Measurements from ENCODE around the gene RTF1.

Gene RTF1

GRCh38 chr15:41505776-41506175 lies 88.9 kb downstream of the RTF1 start:
- DNase-seq (ENCODE audit: low read depth in 2 of 2): no peak

- DNase-seq (ENCODE audit: low read depth in 2 of 2): no peak
These were observed 90.0 kb downstream of the RTF1 start for GRCh38 chr15:41506796-41507341.

- no peak for DNase-seq (ENCODE audit: low read depth in 2 of 2)
These were observed 91.0 kb downstream of the RTF1 start for GRCh38 chr15:41507820-41508290.

- no peak for DNase-seq (ENCODE audit: low read depth in 2 of 2)
These were observed 93.8 kb downstream of the RTF1 start for GRCh38 chr15:41510728-41511127.

GRCh38 chr15:41511331-41511898 lies 94.5 kb downstream of the RTF1 start:
- DNase-seq (ENCODE audit: low read depth in 2 of 2): no peak

GRCh38 chr15:41511899-41512369 lies 95.0 kb downstream of the RTF1 start:
- no peak for DNase-seq (ENCODE audit: low read depth in 2 of 2)

GRCh38 chr15:41512512-41512939 lies 95.6 kb downstream of the RTF1 start:
- DNase-seq (ENCODE audit: low read depth in 2 of 2): no peak

- DNase-seq (ENCODE audit: low read depth in 2 of 2): no peak
These were observed 96.1 kb downstream of the RTF1 start for GRCh38 chr15:41512940-41513505.

GRCh38 chr15:41513506-41514227 lies 96.8 kb downstream of the RTF1 start, which contains the start of gene LTK:
Gene LTK, minus strand, starts transcription at chr15:41513827. Its CDS starts 118 bp downstream, at chr15:41513709.
- DNase-seq (ENCODE audit: low read depth in 2 of 2): no peak

- no peak for DNase-seq (ENCODE audit: low read depth in 2 of 2)
These were observed 101.1 kb downstream of the RTF1 start for GRCh38 chr15:41517895-41518449.

- no peak for DNase-seq (ENCODE audit: low read depth in 2 of 2)
These were observed 103.7 kb downstream of the RTF1 start for GRCh38 chr15:41520636-41521035.

- DNase-seq (ENCODE audit: low read depth in 2 of 2): no peak
These were observed 104.7 kb downstream of the RTF1 start for GRCh38 chr15:41521614-41522013.

- no peak for DNase-seq (ENCODE audit: low read depth in 2 of 2)
These were observed 106.2 kb downstream of the RTF1 start for GRCh38 chr15:41523097-41523496.

- DNase-seq (ENCODE audit: low read depth in 2 of 2): no peak
These were observed 113.6 kb downstream of the RTF1 start for GRCh38 chr15:41530363-41530956.

All from fibroblast of skin of left quadriceps (primary cell).